Spleen (tissue), 7 donors: ENCODE data around the gene ZNF611.

ENCODE experiments used
- CTCF ChIP-seq, 11 experiments: fragments of 200-600 bp in 7 of 11; fragments of 450-650 bp in 4 of 11; sonication (generic) in 4 of 11; IDR thresholded peaks in 8 of 11; conservative IDR thresholded peaks in 3 of 11; 1 replicate in 7 of 11; 2 replicates in 4 of 11; pipeline versions ENCODE4 v1.4.0 to v1.8.0; 2016 to 2021; ENCODE audit warnings: antibody characterized with exemption in 11 of 11, inconsistent platforms in 4 of 11, mild to moderate bottlenecking in 1 of 11
- POLR2A ChIP-seq, 3 donors: fragments of 450-650 bp; IDR thresholded peaks; one replicate each; pipeline ENCODE4 v1.5.1; 2017; ENCODE audit warnings: antibody characterized with exemption in 3 of 3, mild to moderate bottlenecking in 1 of 3
- POLR2AphosphoS5 ChIP-seq, 3 donors: sonication (generic); formaldehyde crosslinking; IDR thresholded peaks; one replicate each; pipeline ENCODE4 v1.5.1; 2017; ENCODE audit warnings: antibody characterized with exemption in 3 of 3
- donor health status: DM: no; HTN: no; CAD: no; lungs with moderate emphysema.
- donor health status: DM: no; HTN: no; CAD: no.
- donor health status: DM: no; HTN: no; CAD: no.

DNA sequence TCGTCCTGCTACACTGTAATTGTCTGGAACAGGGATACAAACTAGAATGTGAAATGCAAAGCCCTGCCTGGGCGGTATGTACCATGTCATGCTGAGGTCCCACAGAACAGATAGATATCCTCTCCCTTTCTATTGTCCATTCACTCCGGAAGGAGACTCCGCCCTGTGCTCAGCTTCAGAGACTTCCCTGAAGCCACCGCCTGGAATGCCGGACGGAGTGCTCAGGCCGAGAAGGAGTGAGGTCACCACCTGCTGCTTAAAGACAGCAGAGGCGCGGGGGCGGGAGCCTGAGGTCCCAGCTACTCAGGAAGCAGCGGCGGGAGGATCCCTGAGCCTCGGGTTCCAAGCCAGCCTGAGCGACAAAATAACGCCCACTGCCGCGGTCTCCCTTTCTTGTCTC, 890 bp upstream of the ZNF611 start:
- no peak for TF ChIP-seq CTCF (IDR thresholded peaks at IDR 0.05 in 8 of 11, conservative IDR thresholded peaks at IDR 0.05 in 3 of 11)
- no peak for TF ChIP-seq POLR2A (IDR thresholded peaks at IDR 0.05)
- peak; percentile 31 to 67 (median 47) for TF ChIP-seq POLR2AphosphoS5 (IDR thresholded peaks at IDR 0.05)
